ENCODE results near the gene TMC4.
"Not testable (repeated sequence)": the region's sequence is repeated elsewhere in the genome, so short reads cannot be mapped to it uniquely, and the experiment has no call there.

The TMC4 gene, protein sequence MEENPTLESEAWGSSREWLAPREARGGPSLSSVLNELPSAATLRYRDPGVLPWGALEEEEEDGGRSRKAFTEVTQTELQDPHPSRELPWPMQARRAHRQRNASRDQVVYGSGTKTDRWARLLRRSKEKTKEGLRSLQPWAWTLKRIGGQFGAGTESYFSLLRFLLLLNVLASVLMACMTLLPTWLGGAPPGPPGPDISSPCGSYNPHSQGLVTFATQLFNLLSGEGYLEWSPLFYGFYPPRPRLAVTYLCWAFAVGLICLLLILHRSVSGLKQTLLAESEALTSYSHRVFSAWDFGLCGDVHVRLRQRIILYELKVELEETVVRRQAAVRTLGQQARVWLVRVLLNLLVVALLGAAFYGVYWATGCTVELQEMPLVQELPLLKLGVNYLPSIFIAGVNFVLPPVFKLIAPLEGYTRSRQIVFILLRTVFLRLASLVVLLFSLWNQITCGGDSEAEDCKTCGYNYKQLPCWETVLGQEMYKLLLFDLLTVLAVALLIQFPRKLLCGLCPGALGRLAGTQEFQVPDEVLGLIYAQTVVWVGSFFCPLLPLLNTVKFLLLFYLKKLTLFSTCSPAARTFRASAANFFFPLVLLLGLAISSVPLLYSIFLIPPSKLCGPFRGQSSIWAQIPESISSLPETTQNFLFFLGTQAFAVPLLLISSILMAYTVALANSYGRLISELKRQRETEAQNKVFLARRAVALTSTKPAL

DNA sequence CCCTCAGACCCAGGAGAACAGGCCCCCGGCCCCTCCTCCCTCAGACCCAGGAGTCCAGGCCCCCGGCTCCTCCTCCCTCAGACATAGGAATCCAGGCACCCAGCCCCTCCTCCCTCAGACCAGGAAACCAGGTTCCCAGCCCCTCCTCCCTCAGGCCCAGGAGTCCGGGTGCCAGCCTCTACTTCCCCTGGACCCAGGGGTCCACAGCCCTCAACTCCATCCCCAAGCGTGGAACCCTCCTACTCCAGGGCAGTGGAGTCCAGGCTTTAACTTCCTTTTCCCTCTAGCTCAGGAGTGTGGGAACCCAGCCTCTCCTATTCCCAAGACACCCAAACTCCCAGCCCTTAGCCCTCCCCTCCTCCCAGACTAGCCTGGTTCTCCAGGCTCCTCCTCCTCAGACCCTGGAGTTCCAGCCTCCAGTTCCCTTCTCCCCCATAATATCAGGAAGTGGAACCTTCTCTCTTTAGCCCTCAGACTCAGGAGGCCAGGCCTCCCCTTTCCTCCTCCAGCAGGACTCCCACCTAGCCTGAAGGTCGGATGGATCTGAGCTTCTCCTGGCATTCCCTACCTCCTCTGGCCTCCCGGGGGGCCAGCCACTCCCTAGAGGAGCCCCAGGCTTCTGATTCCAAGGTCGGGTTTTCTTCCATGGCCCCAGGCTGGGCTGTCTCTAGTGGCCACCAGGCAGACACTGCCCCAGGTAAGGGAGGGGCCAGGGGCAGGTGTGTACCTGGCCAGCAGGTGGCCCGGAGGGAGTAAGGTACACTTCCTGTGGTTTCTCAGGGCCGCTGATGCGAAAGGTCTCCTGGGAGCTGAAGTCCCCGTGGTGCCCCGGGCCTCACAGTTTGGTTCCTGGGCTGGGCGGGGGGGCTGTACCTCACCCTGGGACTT, at the start of gene TMC4:
Gene TMC4, minus strand, starts transcription at position 690 of the 888 bp plus-strand sequence. Its CDS starts 43 bp downstream, at position 647.
- FAIRE-seq = no peak
- DNase-seq (ENCODE audit: low spot score) = peak; percentile 4

DNA sequence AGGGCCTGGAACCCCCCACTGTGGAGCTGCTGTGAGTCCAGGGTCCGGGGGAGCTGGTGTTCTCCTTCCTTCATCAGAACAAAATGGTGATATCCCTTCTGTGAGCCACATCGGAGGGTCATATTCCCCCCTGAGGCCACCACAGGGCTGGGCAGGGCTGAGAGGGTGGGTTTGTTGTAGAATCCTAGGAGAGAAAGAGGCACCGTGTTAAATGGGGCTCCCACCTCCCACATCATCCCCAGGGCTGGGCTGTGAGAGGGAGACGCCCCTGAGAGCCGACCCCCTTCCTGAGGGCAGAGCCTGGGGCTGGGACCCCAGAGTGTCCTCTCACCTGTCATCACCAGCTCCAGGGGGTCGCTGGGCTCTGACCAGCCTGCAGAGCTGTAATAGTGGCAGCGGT, 49.0 kb upstream of the TMC4 start:
- not testable (repeated sequence) for FAIRE-seq; DNase-seq (ENCODE audit: low spot score)

DNA sequence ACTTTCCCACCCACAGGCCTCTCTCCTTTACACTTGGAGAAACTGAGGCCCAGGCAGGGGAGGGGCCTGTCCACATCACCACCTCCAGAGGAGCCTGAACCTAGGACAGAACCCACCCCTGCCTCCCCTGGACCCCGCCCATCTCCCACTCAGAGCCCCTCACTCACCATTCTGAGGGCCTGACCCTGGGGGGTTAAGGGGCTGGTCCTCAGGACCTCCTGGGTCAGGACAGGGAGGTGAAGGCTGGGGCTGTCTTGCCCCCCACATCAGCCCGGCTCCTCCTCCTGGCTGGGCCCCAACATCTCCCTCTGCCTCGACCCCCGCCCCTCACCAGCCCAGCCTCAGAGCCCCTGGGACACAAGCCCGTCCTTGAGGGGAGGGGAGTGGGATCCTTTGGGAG, 46.7 kb upstream of the TMC4 start:
- FAIRE-seq; DNase-seq (ENCODE audit: low spot score): not testable (repeated sequence)

DNA sequence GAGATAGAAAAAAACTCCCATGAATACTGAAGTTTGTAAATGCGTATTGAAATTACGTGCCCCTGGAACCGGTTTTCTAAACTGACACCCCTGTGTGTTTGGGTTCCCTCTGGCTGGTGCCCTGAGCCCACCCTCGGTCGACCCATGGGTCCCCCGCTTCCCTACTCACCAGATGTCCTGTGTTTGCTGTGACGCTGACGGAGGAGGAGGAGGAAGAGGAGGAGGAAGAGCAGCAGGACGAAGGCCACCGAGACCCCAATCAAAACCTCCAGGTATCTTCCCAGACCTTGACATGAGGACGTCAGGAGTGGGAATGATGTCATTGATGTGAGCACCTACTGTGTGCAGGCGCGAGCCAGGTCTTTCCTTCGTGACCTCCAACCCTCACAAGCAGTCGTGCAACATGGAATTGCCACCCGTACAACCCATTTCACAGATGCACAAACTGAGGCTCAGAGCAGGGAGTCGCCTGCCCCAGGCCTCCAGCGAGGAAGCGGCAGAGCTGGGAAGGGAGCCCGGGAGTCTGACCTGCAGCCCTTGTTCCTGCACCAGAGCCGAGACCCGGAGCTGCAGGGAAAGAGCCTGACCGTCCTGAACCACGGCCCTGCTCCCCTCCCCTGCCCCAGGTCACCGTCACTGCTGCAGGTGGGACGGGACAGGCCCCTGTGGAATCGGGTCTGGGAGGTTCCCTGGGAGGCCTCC, 46.2 kb upstream of the TMC4 start:
- DNase-seq (ENCODE audit: low spot score) (no peak), FAIRE-seq (no peak)

DNA sequence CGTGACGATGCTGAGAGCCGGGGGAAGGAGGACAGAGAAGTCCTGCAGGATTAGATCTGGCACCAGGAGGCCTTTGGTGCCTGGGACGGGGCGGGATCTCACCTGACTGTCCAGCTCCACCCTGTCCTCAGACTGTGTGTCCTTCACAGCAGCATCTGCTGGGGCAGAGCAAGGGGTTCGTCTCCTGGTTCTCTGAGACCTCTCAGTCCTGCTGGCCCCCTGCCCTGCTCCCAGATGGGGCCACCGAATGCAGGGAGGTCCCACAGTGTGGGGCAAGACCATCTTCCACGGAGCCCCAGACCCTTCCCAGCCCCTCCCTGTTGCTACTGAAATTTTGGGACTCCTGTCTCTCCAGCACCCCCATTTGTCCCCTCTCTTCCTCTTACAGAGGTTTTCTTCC, 45.3 kb upstream of the TMC4 start:
- FAIRE-seq = no peak

DNA sequence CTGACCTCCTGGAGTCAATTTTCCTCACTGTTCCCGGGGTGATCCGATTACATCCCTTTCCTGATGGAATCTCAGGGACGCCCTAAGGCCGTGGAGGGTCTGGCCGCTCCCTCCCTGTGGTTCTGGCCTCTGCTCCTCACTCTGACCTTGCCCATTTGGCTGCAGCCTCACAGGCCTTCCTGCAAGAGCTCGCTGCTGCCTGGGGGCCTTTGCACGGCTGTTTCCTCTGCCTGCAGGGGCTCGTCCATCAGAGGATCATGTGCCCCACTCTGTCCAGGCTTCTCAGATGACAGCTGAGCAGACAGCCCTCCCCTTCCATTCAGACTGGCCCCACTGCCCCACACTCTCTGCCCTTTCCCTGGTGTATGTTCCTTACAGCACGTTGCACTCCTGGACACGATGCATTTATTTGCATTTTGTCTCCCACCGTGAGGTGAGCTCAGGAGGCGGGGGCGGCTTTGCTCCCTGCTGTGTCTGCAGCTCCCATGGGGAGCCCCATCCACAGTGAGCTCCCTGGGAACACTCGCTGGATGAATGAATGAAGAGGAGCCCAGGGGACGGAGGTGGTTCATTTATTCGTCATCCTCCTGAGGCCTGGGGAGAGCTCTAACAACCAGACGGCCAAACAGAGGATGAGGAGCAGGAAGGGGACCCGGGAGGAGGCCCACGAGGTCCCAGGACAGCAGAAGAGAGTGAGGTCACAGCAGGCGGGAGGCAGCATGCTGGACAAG, 44.7 kb upstream of the TMC4 start:
- FAIRE-seq; DNase-seq (ENCODE audit: low spot score): not testable (repeated sequence)

More for the DNA sequence above, 45.3 kb upstream of the TMC4 start:
- no peak for DNase-seq (ENCODE audit: low spot score)

DNA sequence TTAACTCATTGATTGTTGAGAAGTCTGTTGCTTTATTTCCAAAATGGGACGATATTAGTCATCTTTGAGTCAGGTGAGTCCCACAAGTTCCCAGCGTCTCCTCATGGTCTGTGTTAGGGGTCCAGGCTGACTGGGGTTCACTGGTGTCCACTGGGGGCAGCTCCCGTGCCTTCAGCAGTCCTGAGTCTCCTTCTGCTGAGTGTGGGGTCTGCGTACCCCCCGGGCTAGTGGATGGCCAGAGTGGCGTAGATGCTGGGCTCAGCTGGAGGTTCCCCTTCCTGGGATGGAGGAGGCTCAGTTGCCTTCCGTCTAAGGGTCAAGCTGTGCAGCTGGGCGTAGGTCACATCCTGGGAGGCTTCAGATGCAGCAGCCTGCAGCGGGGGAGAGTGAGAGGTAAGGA, 43.9 kb upstream of the TMC4 start:
- no peak for FAIRE-seq
- no peak for DNase-seq (ENCODE audit: low spot score)

DNA sequence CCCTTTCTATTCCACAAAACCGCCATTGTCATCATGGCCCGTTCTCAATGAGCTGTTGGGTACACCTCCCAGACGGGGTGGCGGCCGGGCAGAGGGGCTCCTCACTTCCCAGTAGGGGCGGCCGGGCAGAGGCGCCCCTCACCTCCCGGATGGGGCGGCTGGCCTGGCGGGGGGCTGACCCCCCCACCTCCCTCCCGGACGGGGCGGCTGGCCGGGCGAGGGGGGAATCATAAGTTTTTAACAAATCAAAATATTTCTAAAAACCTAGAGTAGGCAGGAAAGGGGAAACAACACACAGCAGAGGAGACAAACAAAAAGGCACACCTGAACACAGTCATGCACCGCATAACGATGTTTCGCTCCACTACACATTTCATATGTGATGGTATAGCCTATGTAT, 41.8 kb upstream of the TMC4 start:
- DNase-seq (ENCODE audit: low spot score); FAIRE-seq: not testable (repeated sequence)

DNA sequence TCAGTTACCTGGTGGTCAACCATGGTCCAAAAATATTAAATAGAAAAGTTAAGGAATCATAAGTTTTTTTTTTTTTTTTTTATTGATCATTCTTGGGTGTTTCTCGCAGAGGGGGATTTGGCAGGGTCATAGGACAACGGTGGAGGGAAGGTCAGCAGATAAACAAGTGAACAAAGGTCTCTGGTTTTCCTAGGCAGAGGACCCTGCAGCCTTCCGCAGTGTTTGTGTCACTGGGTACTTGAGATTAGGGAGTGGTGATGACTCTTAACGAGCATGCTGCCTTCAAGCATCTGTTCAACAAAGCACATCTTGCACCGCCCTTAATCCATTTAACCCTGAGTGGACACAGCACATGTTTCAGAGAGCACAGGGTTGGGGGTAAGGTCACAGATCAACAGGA, 41.3 kb upstream of the TMC4 start:
- DNase-seq (ENCODE audit: low spot score); FAIRE-seq: not testable (repeated sequence)

DNA sequence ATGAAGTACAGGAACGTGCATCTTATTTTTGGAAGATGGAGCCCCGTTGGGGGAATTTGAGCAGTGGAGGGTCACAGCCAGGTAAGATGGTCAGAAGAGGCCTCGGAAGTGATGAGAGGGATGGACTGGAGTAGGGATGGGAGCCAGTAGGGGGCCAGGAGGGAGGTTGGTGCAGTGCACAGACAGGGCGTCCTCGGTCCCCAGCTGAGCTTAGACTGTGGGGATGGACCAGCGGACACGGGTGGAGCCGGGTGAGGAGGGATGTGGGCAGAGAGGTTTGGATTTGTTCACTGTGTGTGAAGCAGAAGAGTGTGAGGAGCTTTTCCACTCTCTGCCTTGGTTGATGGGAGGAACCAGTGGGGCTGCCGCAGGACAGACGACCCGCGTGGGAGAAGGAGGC, 38.3 kb upstream of the TMC4 start:
- no peak for FAIRE-seq
- no peak for DNase-seq (ENCODE audit: low spot score)

DNA sequence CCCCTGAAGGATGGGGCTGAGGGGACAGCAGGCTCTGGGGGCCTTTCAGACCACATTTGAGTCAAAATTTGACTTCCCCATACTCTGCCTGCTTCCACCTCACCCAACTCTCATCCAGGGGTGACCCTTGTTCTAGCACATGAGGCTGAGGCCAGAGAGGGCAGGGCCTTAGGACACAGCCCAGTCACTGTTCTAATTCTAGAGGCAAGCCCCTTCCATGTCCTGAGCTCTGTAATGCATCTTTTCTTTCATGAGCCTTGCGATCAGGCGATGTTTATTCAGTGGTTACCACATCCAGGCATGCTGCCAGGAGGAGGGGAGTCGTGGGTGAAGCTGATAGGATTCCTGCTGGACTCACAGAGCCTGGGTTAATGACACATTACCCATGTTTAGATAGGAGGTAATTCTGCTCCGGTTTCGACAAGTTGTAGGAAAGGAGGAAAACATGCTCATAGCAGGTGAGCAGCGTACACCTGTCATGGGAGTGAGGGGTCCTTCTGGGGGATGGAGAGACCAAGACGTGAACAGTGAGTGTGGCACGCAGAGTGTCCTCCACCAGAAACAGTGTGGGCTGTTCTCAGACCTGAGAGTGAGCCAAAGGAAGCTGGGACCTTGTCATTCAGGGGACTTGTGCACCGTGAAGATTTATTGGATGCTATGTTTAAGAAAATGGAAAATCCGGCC, 37.0 kb upstream of the TMC4 start:
- FAIRE-seq (peak; percentile 95), DNase-seq (ENCODE audit: low spot score) (peak; percentile 95)

DNA sequence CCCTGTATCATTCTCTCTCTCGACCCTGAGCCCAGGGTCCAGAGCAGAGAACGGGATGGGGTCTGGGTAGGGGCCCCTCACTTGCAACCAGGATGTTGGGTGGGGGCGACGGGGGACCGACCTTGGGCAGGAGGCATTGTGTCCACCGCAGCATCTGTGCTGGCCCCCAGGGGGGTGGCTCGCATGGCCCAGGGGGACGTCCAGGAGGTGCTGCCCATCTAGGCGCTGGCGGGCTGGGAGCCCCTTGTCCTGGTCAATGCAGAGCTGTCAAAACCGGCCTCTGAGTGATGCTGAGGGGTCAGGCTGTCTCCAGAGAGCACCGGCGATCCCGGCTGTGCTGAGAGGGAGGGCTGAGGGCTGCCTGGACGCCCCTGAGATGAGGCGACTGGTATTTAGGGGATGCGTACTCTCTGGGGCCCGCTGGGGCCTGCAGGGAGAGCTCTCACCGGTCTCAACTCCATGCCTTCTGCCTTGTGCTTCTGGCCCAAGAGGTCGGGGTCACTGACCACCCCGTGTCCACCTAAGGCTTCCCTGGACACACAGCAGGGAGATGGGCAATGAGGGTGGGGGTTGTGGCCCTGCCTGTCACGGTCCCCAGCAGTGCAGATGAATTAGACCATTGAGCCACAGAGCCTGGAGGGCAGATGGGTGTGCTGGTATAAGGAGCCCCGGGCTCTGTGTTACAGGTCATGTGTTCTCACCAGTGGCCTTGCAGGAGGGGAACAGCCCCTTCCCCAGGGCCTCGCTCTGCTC, 36.3 kb upstream of the TMC4 start:
- peak; percentile 36 for DNase-seq (ENCODE audit: low spot score)
- no peak for FAIRE-seq

DNA sequence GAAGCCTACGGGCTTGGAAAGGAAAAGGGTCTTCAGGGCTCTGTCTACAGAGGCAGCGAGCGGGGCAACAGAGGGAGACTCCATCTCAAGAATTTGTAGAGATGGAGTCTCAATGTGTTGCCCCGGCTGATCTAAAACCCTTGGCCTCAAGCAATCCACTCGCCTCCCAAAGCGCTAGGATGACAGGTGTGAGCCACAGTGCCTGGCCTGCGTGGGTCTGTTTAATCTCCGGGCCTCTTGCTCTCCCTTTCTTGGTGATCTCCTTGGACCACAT, 35.8 kb upstream of the TMC4 start:
- DNase-seq (ENCODE audit: low spot score) (peak; percentile 8), FAIRE-seq (no peak)

DNA sequence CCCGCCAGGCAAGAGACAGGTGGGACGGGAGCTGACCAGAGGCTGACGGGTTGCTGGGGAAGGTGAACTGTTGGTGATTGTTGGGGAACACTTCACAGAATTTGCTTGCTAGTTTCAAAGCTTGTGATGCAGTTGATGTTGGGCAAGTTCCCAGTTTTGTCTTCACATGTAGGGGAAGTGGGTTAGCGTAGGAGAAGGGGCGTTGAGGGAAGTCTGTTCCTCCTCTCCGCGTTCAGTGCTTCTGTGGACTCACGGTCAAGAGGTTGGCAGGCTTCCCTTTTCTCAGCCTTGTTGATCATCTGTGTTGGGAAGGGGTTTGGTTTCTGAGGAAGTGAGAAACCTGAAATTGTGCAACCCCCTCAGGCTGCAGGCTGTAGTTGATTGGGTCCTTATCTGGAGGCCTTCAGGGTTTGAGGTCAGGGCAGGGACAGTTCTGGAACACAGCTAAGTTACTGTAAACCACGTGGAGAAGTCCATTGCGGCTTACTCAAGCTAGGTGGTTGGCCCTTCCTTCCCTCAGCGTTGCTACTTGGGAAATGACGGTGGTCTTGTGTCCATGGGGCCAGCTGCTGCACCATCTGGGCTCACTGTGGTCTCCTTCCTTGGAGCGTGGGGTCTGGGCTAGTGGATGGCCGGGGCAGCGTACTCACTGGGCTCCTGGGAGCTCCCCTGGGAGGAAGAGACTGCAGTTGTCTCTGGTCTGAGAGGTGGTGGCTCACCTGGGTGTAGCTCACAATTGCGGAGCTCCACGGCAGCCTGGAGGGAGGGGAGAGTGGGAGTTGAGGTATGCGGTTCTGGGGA, 35.2 kb upstream of the TMC4 start:
- peak; percentile 19 for DNase-seq (ENCODE audit: low spot score)
- FAIRE-seq = no peak

DNA sequence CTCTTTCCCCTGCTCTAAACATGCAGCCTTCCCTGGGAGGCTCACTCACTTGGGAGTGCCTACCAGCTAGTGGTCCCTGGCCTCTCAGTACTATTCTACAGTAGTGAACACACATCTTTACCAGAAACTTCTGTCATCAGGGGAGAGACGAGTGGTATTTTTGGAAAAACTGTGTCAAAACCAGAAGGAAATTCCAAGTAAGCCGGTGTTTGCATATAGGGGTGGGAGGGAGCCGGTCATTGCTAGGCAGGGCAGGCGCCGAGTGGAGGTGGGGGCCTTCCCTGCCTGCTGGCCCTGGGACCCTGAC, 34.7 kb upstream of the TMC4 start:
- DNase-seq (ENCODE audit: low spot score) (no peak), FAIRE-seq (no peak)

DNA sequence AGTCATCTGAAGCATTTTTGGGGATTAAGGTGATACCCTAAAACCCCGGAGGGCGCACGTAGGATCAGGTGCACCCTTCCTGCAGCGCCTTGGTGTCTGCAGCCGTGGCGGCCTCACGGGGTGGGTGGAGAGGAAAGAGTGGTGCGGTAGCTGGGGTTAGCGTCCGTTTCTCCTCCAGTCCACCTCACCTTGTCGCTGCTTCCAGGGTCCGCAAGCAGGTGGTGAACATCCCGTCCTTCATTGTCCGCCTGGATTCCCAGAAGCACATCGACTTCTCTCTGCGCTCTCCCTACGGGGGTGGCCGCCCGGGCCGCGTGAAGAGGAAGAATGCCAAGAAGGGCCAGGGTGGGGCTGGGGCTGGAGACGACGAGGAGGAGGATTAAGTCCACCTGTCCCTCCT, 34.2 kb upstream of the TMC4 start:
- DNase-seq (ENCODE audit: low spot score); FAIRE-seq: not testable (repeated sequence)

DNA sequence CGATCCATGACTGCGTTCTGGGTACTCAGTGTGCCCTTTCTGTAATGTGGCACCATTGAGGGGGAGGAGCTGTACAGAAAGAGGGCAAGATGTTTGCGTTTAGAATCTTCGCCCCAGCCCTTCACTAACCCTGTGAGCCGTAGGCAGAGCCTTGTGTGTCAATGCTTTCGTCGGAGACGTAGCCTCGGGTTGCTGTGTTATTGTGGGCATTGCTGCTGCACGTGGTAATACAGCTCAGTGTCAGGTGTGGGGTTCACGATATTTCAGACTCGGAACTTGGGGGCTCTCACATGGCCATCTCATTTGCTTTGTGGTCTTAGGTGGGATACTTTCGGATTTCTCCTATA, 33.8 kb upstream of the TMC4 start:
- FAIRE-seq (no peak), DNase-seq (ENCODE audit: low spot score) (no peak)

DNA sequence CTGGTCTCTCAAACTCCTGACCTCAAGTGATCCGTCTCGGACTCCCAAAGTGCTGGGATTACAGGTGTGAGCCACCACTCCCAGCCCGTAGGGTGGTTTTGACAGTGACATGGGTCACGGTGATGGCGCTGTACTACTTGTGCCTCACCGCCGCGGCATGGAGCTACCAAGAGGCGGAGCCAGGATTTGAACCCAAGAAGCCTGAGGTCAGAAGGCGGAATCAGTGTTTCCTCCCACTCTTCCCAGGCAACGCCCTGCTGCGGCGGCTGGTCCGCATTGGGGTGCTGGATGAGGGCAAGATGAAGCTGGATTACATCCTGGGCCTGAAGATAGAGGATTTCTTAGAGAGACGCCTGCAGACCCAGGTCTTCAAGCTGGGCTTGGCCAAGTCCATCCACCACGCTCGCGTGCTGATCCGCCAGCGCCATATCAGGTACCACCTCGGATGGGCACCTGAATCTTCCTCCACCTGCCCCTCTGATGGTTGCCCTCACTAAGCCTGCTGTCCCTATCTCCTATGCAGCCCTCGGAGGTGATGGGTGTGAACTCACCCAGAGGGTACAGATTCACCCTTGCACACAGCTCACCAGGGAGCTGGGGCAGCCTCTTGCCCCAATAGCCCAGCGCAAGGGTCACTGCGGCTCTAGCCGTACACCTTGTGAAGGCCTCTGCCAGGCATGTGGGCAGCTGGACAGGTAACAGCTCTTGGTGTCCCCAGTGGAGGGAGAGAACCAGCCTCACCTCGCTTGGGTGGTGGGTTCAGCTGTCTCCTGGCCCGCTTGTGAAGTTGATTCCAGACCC, 33.3 kb upstream of the TMC4 start:
- DNase-seq (ENCODE audit: low spot score) = no peak
- FAIRE-seq = no peak

Data from RCC 7860 (cell line).